ENCODE measurements around the gene SETD1B. TPM values are rescaled to one million over a fixed set of nuclear protein-coding genes. Genes with fewer than 3 reads are reported as not detected.

The SETD1B gene
- total RNA-seq, 1 experiment from 2014 or later = 40.4 TPM

- no peak overlapping the region for H3K23ac ChIP-seq (ENCODE audit: insufficient read length, low read depth, low read length)
- H3K23me2 ChIP-seq (ENCODE audit: insufficient read length, low read depth, low read length, poor library complexity, severe bottlenecking) = no peaks in the 10 kb centered on the region
- H2AK5ac ChIP-seq (ENCODE audit: insufficient read length, low read length) = no peak overlapping the region
- H3K36me3 Mint-ChIP-seq (ENCODE audit: insufficient read depth in 1 of 3, low read depth in 3 of 3) = peaks cover 22 to 72% (median 52%) of the 10 kb centered on the region in 3 experiments
- no peaks in the 10 kb centered on the region for H3K27me3 Mint-ChIP-seq (ENCODE audit: low read depth)
- no peaks in the 10 kb centered on the region for H3K4me1 Mint-ChIP-seq
- no peak overlapping the region for H3K14ac ChIP-seq (ENCODE audit: insufficient read depth, low read length)
- no peak overlapping the region for H3K4me2 ChIP-seq (ENCODE audit: insufficient read depth, insufficient read length, low read length)
- no peaks in the 10 kb centered on the region; a peak in 1 of 5 replicates for H3K9me3 Mint-ChIP-seq
- H3K4me3 Mint-ChIP-seq = no peak overlapping the region
- H2BK120ac ChIP-seq (ENCODE audit: low read depth, low read length, poor library complexity, severe bottlenecking) = no peak overlapping the region
- no peak overlapping the region for H3K56ac ChIP-seq (ENCODE audit: insufficient read length, low read depth, low read length)
- WGBS (ENCODE audit: extremely low coverage, insufficient read length, low lambda C conversion rate) = no CpG with 5 or more reads among the region's 12 CpGs
- no peak overlapping the region for H3K9ac ChIP-seq (ENCODE audit: extremely low read depth, insufficient read length, low read length)
- no peak overlapping the region for H3K18ac ChIP-seq (ENCODE audit: insufficient read length, low read depth, low read length)
- H3K27ac Mint-ChIP-seq = no peak overlapping the region
- no peak overlapping the region for H4K91ac ChIP-seq (ENCODE audit: insufficient read length, low read depth, low read length)
- H2AFZ ChIP-seq (ENCODE audit: low read length) = no peak overlapping the region
- H3K9me3 ChIP-seq (ENCODE audit: control insufficient read depth, low read depth, low read length) = no peaks in the 10 kb centered on the region
- no peaks in the 10 kb centered on the region for H3K27me3 ChIP-seq (ENCODE audit: insufficient read depth, low read length)
- H2BK5ac ChIP-seq (ENCODE audit: insufficient read length, low read length) = no peak overlapping the region
- H3K27ac ChIP-seq (ENCODE audit: insufficient read length, low read depth, low read length) = no peak overlapping the region
- H3K4ac ChIP-seq (ENCODE audit: low read depth, low read length) = no peak overlapping the region
- no peak overlapping the region for H4K5ac ChIP-seq (ENCODE audit: insufficient read length, low read depth, low read length)
- no peak for TF ChIP-seq CTCF (conservative IDR thresholded peaks at IDR 0.05)
- H4K8ac ChIP-seq (replicated peaks; ENCODE audit: insufficient read length, low read depth, low read length) = no peak overlapping the region
- H3T11ph ChIP-seq (ENCODE audit: low read length) = no peak overlapping the region
- H3K79me1 ChIP-seq (ENCODE audit: insufficient read depth, low read depth, low read length, poor library complexity, severe bottlenecking) = no peaks in the 10 kb centered on the region
- no peaks in the 10 kb centered on the region for H3K4me1 ChIP-seq (ENCODE audit: insufficient read depth, low read length)
- no peaks in the 10 kb centered on the region for H3K79me2 ChIP-seq (ENCODE audit: insufficient read depth, low read length)
- H2BK15ac ChIP-seq (ENCODE audit: low read depth, low read length) = no peak overlapping the region
- H4K20me1 ChIP-seq (ENCODE audit: control insufficient read depth, insufficient read depth, insufficient read length) = no peaks in the 10 kb centered on the region
- no peak for DNase-seq
- H2BK20ac ChIP-seq (ENCODE audit: low read depth, low read length, poor library complexity, severe bottlenecking) = no peak overlapping the region
- H2BK12ac ChIP-seq (ENCODE audit: insufficient read length, low read depth, low read length) = no peak overlapping the region
Observed at GRCh38 chr12:121823727-121824115, 19.9 kb downstream of the SETD1B start.

Data from H9 (cell line).